Stomach (tissue), 4 donors: ENCODE data around the gene DUSP8.
"Not testable (repeated sequence)": the region's sequence is repeated elsewhere in the genome, so short reads cannot be mapped to it uniquely, and the experiment has no call there.

ENCODE experiments used
- CTCF ChIP-seq, 7 experiments: fragments of 450-650 bp in 4 of 7; fragments of 200-600 bp in 3 of 7; sonication (generic) in 3 of 7; IDR thresholded peaks; one replicate each; pipeline ENCODE4 v1.5.1; 2016 to 2019; ENCODE audit warnings: antibody characterized with exemption in 7 of 7, control low read depth in 2 of 7, mild to moderate bottlenecking in 1 of 7
- EP300 ChIP-seq: sonication (generic); formaldehyde crosslinking; IDR thresholded peaks from one replicate; pipeline ENCODE4 v1.6.1; 2017; ENCODE audit warnings: antibody characterized with exemption
- POLR2A ChIP-seq, 4 donors: fragments of 450-650 bp; IDR thresholded peaks; one replicate each; pipeline ENCODE4 v1.6.1; 2016; ENCODE audit warnings: antibody characterized with exemption in 4 of 4, control low read depth in 2 of 4, mild to moderate bottlenecking in 1 of 4, moderate library complexity in 1 of 4
- POLR2AphosphoS5 ChIP-seq, 3 donors: sonication (generic); formaldehyde crosslinking; IDR thresholded peaks; one replicate each; pipeline ENCODE4 v1.6.1; 2016; ENCODE audit warnings: antibody characterized with exemption in 3 of 3

- TF ChIP-seq CTCF (IDR thresholded peaks at IDR 0.05); POLR2AphosphoS5 (IDR thresholded peaks at IDR 0.05); POLR2A (IDR thresholded peaks at IDR 0.05); EP300: not testable (repeated sequence)
Observed at GRCh38 chr11:1589191-1589963, 17.3 kb upstream of the DUSP8 start.
